WI38 (cell line): ENCODE results near the gene UBR4.

ENCODE experiments used
- H3K4me3 ChIP-seq: 2 replicates; pipeline ENCODE4 v1.5.1; 2011; ENCODE audit warnings: low read depth, mild to moderate bottlenecking, control low read depth, low read length
- TF ChIP-seq, protein P1 (sequence below): IDR thresholded peaks from 2 replicates; pipeline ENCODE4 v1.5.1; 2012; ENCODE audit warnings: low read depth, mild to moderate bottlenecking, control low read depth, low read length

Gene UBR4

GRCh38 chr1:19167140-19167539 is 42.9 kb downstream of the UBR4 start:
- no peak overlapping the region for H3K4me3 ChIP-seq
- TF ChIP-seq, protein P1, sequence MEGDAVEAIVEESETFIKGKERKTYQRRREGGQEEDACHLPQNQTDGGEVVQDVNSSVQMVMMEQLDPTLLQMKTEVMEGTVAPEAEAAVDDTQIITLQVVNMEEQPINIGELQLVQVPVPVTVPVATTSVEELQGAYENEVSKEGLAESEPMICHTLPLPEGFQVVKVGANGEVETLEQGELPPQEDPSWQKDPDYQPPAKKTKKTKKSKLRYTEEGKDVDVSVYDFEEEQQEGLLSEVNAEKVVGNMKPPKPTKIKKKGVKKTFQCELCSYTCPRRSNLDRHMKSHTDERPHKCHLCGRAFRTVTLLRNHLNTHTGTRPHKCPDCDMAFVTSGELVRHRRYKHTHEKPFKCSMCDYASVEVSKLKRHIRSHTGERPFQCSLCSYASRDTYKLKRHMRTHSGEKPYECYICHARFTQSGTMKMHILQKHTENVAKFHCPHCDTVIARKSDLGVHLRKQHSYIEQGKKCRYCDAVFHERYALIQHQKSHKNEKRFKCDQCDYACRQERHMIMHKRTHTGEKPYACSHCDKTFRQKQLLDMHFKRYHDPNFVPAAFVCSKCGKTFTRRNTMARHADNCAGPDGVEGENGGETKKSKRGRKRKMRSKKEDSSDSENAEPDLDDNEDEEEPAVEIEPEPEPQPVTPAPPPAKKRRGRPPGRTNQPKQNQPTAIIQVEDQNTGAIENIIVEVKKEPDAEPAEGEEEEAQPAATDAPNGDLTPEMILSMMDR: no peak

DNA sequence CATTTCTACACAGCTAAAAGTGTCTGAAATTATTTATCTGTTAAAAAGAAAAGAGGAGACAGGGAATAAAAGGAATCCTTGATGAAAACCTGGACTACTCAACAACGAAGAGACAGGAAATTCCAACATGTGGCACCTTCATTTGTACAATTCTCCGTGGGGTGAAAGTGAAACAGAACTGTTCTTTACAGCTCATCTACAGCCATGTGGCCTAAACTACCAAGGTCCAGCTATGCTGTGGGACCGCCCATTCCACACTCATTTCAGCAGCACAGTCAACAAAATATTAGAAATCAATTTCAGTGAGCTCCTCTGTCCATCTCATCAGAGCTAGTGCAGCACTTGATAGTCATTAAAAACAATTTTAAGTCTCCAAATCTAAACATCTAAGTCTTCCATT is 44.0 kb downstream of the UBR4 start:
- no peak overlapping the region for H3K4me3 ChIP-seq
- TF ChIP-seq, protein P1: no peak

- TF ChIP-seq, protein P1: no peak
- H3K4me3 ChIP-seq: no peak overlapping the region
These were observed 44.6 kb downstream of the UBR4 start for GRCh38 chr1:19165501-19165900.

DNA sequence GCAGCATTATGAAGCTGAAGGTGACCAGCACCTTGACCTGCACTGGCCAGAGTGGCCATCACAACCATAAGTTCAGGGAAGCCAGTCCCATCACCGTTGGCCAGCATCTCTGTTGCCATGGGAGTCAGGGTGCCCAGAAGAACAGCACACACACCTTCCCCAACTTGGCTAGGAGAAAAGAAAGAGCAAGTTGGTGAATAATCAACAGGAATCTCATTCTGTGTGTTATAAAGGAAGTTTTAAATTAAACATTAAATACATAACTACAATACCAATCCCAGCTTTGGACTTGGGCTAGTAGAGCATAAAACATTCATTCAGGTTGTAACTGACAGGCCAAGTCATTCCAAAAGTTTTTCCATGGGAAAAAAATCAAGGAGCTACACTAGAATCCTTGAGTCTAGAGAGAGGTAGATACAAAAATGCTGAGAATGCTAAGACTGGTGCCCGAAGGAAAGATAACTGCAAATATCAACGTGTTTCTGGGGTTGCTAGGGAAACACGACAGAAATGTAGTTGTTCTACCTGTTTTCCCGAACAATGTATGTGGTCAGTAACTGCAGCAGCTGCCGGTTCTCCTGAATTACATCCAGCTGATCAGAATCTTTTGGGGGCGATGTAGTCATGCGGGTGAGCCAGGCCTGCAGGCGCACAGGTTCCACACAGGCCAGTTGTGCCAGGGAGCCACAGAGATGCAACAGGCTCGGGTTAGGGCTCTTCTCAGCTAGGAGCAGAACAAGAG is 45.6 kb downstream of the UBR4 start:
- TF ChIP-seq, protein P1: no peak
- no peak overlapping the region for H3K4me3 ChIP-seq

GRCh38 chr1:19163261-19163660 is 46.8 kb downstream of the UBR4 start:
- H3K4me3 ChIP-seq: no peak overlapping the region
- TF ChIP-seq, protein P1: no peak

- TF ChIP-seq, protein P1: no peak
- no peak overlapping the region for H3K4me3 ChIP-seq
These were observed 49.2 kb downstream of the UBR4 start for GRCh38 chr1:19160831-19161230.

DNA sequence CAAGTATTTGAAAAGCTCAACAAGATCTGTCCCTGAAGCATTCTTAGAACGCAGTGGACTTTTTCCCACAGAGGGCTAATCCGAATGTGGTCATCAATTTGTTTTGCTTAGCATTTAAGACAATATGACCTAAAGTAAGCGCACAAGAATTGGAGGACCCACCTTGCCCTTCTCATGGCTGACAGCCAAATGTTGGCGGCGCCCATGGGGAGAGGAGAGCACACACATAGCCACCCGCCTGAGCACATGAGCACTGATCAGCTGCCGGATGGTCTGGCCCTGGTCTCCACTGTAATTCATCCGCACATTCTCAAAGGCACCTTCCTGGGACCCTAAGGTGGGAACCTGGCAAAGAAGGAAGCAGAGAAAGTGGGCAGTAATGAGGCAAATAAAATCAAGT is 52.4 kb downstream of the UBR4 start:
- TF ChIP-seq, protein P1: no peak
- no peak overlapping the region for H3K4me3 ChIP-seq
